K562 (cell line): Measurements from ENCODE around the gene FTL. TPM values are rescaled to one million over a fixed set of nuclear protein-coding genes. Genes with fewer than 3 reads are reported as not detected.
A peak's percentile ranks its signal among the peaks of the same experiment; 100 is the strongest.

ENCODE experiments used
- ATF2 ChIP-seq: sonication (generic); formaldehyde crosslinking; IDR thresholded peaks from 2 replicates; pipeline ENCODE4 v1.8.1; 2022; ENCODE audit warnings: missing genetic modification reagents
- CREB1 ChIP-seq, 2 experiments: sonication (generic) in 1 of 2; formaldehyde crosslinking in 1 of 2; IDR thresholded peaks; 2 replicates each; pipeline versions ENCODE4 v1.6.1 to v1.8.0; 2012 to 2022; ENCODE audit warnings: inconsistent platforms in 1 of 2, mild to moderate bottlenecking in 1 of 2, missing genetic modification reagents in 1 of 2, moderate library complexity in 1 of 2
- CREM ChIP-seq: IDR thresholded peaks from 2 replicates; pipeline ENCODE4 v1.6.1; 2014; ENCODE audit warnings: antibody characterized with exemption, low read depth
- CXXC5 ChIP-seq: fragments of 250-450 bp; sonication (Bioruptor Pico); IDR thresholded peaks from 2 replicates; pipeline ENCODE4 v1.8.0; 2022; ENCODE audit warnings: inconsistent platforms, mild to moderate bottlenecking, moderate library complexity
- HCFC1 ChIP-seq: IDR thresholded peaks from 2 replicates; pipeline ENCODE4 v1.6.1; 2012; ENCODE audit warnings: low read depth, low read length, improper control_type of control experiment
- KLF6 ChIP-seq: fragments of 250-450 bp; sonication (Bioruptor Pico); IDR thresholded peaks from 2 replicates; pipeline ENCODE4 v1.4.0; 2020; ENCODE audit warnings: mild to moderate bottlenecking, moderate library complexity, borderline replicate concordance
- L3MBTL2 ChIP-seq: fragments of 450-650 bp; IDR thresholded peaks from 2 replicates; pipeline ENCODE4 v1.6.1; 2016; ENCODE audit warnings: mild to moderate bottlenecking, moderate library complexity
- SP1 ChIP-seq: sonication (generic); formaldehyde crosslinking; IDR thresholded peaks from 2 replicates; pipeline ENCODE4 v1.8.1; 2022; ENCODE audit warnings: mild to moderate bottlenecking, missing genetic modification reagents
- TEAD1 ChIP-seq, 2 experiments: fragments of 450-650 bp in 1 of 2; sonication (generic) in 1 of 2; formaldehyde crosslinking; IDR thresholded peaks; 2 replicates each; pipeline versions ENCODE4 v1.4.0 to v1.8.0; 2020 to 2022; ENCODE audit warnings: mild to moderate bottlenecking in 2 of 2, missing genetic modification reagents in 1 of 2
- VEZF1 ChIP-seq: fragments of 200-800 bp; sonication (Bioruptor generic); IDR thresholded peaks from 2 replicates; pipeline ENCODE4 v1.6.1; 2017; ENCODE audit warnings: missing genetic modification characterization, missing compliant biosample characterization
- YY1 ChIP-seq, 3 experiments: IDR thresholded peaks; 2 replicates each; pipeline ENCODE4 v1.6.1; 2011; ENCODE audit warnings: low read length in 2 of 3, mild to moderate bottlenecking in 2 of 3, moderate library complexity in 2 of 3, borderline replicate concordance in 1 of 3, control low read depth in 1 of 3, low read depth in 1 of 3; ENCODE audit not compliant: insufficient read depth in 3 of 3, insufficient replicate concordance in 2 of 3, control insufficient read depth in 1 of 3, insufficient read length in 1 of 3; ENCODE audit errors: extremely low read depth in 1 of 3
- ZBTB11 ChIP-seq, 3 experiments: fragments of 200-800 bp in 1 of 3; fragments of 250-450 bp in 1 of 3; fragments of 450-650 bp in 1 of 3; sonication (Bioruptor Pico) in 1 of 3; sonication (Bioruptor generic) in 1 of 3; formaldehyde crosslinking in 1 of 3; IDR thresholded peaks; 2 replicates each; pipeline versions ENCODE4 v1.6.1 to v1.8.0; 2016 to 2022; ENCODE audit warnings: mild to moderate bottlenecking in 2 of 3, missing genetic modification characterization in 2 of 3, missing compliant biosample characterization in 1 of 3, moderate library complexity in 1 of 3
- ZNF511 ChIP-seq: sonication (generic); formaldehyde crosslinking; IDR thresholded peaks from 2 replicates; pipeline ENCODE4 v1.8.0; 2022; ENCODE audit warnings: mild to moderate bottlenecking, missing genetic modification reagents
- ZNF766 ChIP-seq: fragments of 200-800 bp; sonication (Bioruptor generic); conservative IDR thresholded peaks from 2 replicates; pipeline ENCODE4 v1.6.1; 2016; ENCODE audit warnings: missing genetic modification characterization, missing compliant biosample characterization
- polyA plus RNA-seq, 8 experiments: library from polyadenylated mRNA; depleted of rRNA in 4 of 8; stranded (reverse) in 5 of 8; unstranded in 3 of 8; fragments of >200 nt; fragmentation: Nextera tagmentation in 2 of 8; fragmentation: Illumina TruSeq in 1 of 8; extraction: Ambion mirVana in 2 of 8; extraction: Trizol in 1 of 8; gene quantifications; 2 replicates each; pipeline versions ENCODE4 v1.2.1 to v1.2.3, GENCODE V29; 2011 to 2014; ENCODE audit warnings: inconsistent platforms in 1 of 8, missing spikeins in 1 of 8
- total RNA-seq, 7 experiments: library from RNA; depleted of rRNA in 6 of 7; stranded (reverse); fragments of >200 nt in 6 of 7; fragmentation: Illumina TruSeq in 2 of 7; extraction: Trizol in 2 of 7; gene quantifications; 2 replicates each; pipeline versions ENCODE4 v1.2.1 to v1.2.3, GENCODE V29; 2011 to 2021; ENCODE audit warnings: low replicate concordance in 1 of 7
- TF ChIP-seq, protein P1 (sequence below): fragments of 250-450 bp; sonication (Bioruptor Pico); IDR thresholded peaks from 2 replicates; pipeline ENCODE4 v1.8.0; 2022; ENCODE audit warnings: inconsistent platforms, mild to moderate bottlenecking, moderate library complexity, borderline replicate concordance

The FTL gene
- total and polyA plus RNA-seq, 9 of the 15 experiments (the other 6 are each of a cell fraction or from before 2014, with no cell fraction given): 1,231 to 27,415 (median 3,965) TPM

- TF ChIP-seq HCFC1: peak; percentile 96
- peak; percentile 54; the same call in 1 of the 2 replicates for TF ChIP-seq SP1
- TF ChIP-seq ZNF766 (CRISPR knock-in tag): peak; percentile 93
- peak; percentile 87 for TF ChIP-seq CREB1 (IDR thresholded peaks at IDR 0.05)
- TF ChIP-seq CREB1 (CRISPR knock-in tag; IDR thresholded peaks at IDR 0.05): peak; percentile 69
- peak; percentile 94 for TF ChIP-seq CREM
- TF ChIP-seq KLF6 (CRISPR knock-in tag): peak; percentile 54; the same call in 1 of the 2 replicates
- TF ChIP-seq ATF2: no peak
- TF ChIP-seq ZNF511 (CRISPR knock-in tag): no peak
- peak in 2 of 3 experiments; percentile 49 to 59 for TF ChIP-seq YY1 (IDR thresholded peaks at IDR 0.05; ENCODE audit: borderline replicate concordance in 1 of 3, control insufficient read depth in 1 of 3, extremely low read depth in 1 of 3, insufficient read depth in 3 of 3, insufficient read length in 1 of 3, insufficient replicate concordance in 2 of 3, low read depth in 1 of 3, low read length in 2 of 3)
- TF ChIP-seq, protein P1, sequence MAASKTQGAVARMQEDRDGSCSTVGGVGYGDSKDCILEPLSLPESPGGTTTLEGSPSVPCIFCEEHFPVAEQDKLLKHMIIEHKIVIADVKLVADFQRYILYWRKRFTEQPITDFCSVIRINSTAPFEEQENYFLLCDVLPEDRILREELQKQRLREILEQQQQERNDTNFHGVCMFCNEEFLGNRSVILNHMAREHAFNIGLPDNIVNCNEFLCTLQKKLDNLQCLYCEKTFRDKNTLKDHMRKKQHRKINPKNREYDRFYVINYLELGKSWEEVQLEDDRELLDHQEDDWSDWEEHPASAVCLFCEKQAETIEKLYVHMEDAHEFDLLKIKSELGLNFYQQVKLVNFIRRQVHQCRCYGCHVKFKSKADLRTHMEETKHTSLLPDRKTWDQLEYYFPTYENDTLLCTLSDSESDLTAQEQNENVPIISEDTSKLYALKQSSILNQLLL (CRISPR knock-in tag): no peak
- TF ChIP-seq ZBTB11 (CRISPR knock-in tag; IDR thresholded peaks at IDR 0.05): peak in 1 of 3 experiments; percentile 40; a peak in 1 of 6 replicates
- TF ChIP-seq CXXC5 (CRISPR knock-in tag): peak; percentile 69
- TF ChIP-seq VEZF1 (CRISPR knock-in tag): peak; percentile 47
- peak; percentile 63 for TF ChIP-seq L3MBTL2
- TF ChIP-seq TEAD1 (CRISPR knock-in tag; IDR thresholded peaks at IDR 0.05): peak in 1 of 2 experiments; percentile 42; a peak in 1 of 4 replicates
These were observed 11.1 kb downstream of the FTL start (continued) for GRCh38 chr19:48975947-48976847.
